IgD-negative memory B cell (primary cell): Measurements from ENCODE around the gene ALOX5AP. TPM values are rescaled to one million over a fixed set of nuclear protein-coding genes. Genes with fewer than 3 reads are reported as not detected.
"Not testable (repeated sequence)": the region's sequence is repeated elsewhere in the genome, so short reads cannot be mapped to it uniquely, and the experiment has no call there.

Experiments used
- H3K27ac Mint-ChIP-seq, 3 donors: one replicate each; pipeline ENCODE4 v1.8.0; 2020 to 2022; ENCODE audit warnings: mild to moderate bottlenecking in 3 of 3, mixed read lengths in 3 of 3, moderate library complexity in 1 of 3
- H3K27me3 Mint-ChIP-seq: one replicate; pipeline ENCODE4 v1.8.0; 2021; ENCODE audit warnings: mixed read lengths
- H3K36me3 Mint-ChIP-seq: one replicate; pipeline ENCODE4 v1.8.0; 2020; ENCODE audit warnings: mild to moderate bottlenecking, mixed read lengths
- H3K4me1 Mint-ChIP-seq, 3 donors: one replicate each; pipeline ENCODE4 v1.8.0; 2020 to 2022; ENCODE audit warnings: mixed read lengths in 3 of 3, mild to moderate bottlenecking in 1 of 3
- H3K4me3 Mint-ChIP-seq, 4 donors: one replicate each; pipeline ENCODE4 v1.8.0; 2020 to 2022; ENCODE audit warnings: mild to moderate bottlenecking in 4 of 4, mixed read lengths in 4 of 4, moderate library complexity in 3 of 4
- H3K9me3 Mint-ChIP-seq, 3 donors: one replicate each; pipeline ENCODE4 v1.8.0; 2020 to 2021; ENCODE audit warnings: mixed read lengths in 3 of 3, mild to moderate bottlenecking in 1 of 3
- polyA plus RNA-seq: library from polyadenylated mRNA; unstranded; fragments of 300-500 nt; fragmentation: Illumina TruSeq; gene quantifications from one replicate; pipeline ENCODE4 v1.2.3, GENCODE V29; 2021

The ALOX5AP gene
- polyA plus RNA-seq, 1 donor from 2014 or later, result 208 TPM

- peaks cover 53 to 71% (median 66%) of the 10 kb centered on the region in 3 donors for H3K4me1 Mint-ChIP-seq
- H3K27me3 Mint-ChIP-seq, result peaks cover 3% of the 10 kb centered on the region
- H3K9me3 Mint-ChIP-seq, result no peaks in the 10 kb centered on the region
- H3K27ac Mint-ChIP-seq, result peak overlapping the region in 1 of 3 donors; percentile 79
- H3K4me3 Mint-ChIP-seq, result peak overlapping the region in 3 of 4 donors; percentile 31 to 69 (median 49)
- no peaks in the 10 kb centered on the region for H3K36me3 Mint-ChIP-seq
Measured at GRCh38 chr13:30739237-30739528, 3.8 kb downstream of the ALOX5AP start.

GRCh38 chr13:30739761-30740642 lies 4.7 kb downstream of the ALOX5AP start:
- Mint-ChIP-seq H3K4me3 (peak overlapping the region; percentile 31 to 81 (median 62)), H3K36me3 (no peaks in the 10 kb centered on the region), H3K9me3 (no peaks in the 10 kb centered on the region), H3K4me1 (peaks cover 53 to 72% (median 62%) of the 10 kb centered on the region in 3 donors), H3K27me3 (peaks cover 3% of the 10 kb centered on the region), H3K27ac (peak overlapping the region in 2 of 3 donors; percentile 9 to 79)

- H3K4me1 Mint-ChIP-seq, result peaks cover 44 to 53% (median 50%) of the 10 kb centered on the region in 3 donors
- H3K36me3 Mint-ChIP-seq, result peaks cover 3% of the 10 kb centered on the region
- peak overlapping the region in 1 of 3 donors; percentile 82 for H3K27ac Mint-ChIP-seq
- H3K9me3 Mint-ChIP-seq, result no peaks in the 10 kb centered on the region
- peaks cover 3% of the 10 kb centered on the region for H3K27me3 Mint-ChIP-seq
- peak overlapping the region in 2 of 4 donors; percentile 4 to 24 for H3K4me3 Mint-ChIP-seq
Measured at GRCh38 chr13:30742901-30743300, 7.6 kb downstream of the ALOX5AP start.

- Mint-ChIP-seq H3K36me3 (peaks cover 3% of the 10 kb centered on the region), H3K27ac (peak overlapping the region in 2 of 3 donors; percentile 56 to 82), H3K9me3 (no peaks in the 10 kb centered on the region), H3K27me3 (peaks cover 3% of the 10 kb centered on the region), H3K4me3 (peak overlapping the region in 3 of 4 donors; percentile 4 to 85 (median 71)), H3K4me1 (peaks cover 38 to 47% (median 45%) of the 10 kb centered on the region in 3 donors)
Measured at GRCh38 chr13:30743319-30744055, 8.1 kb downstream of the ALOX5AP start.

GRCh38 chr13:30744056-30744680 lies 8.8 kb downstream of the ALOX5AP start:
- H3K9me3 Mint-ChIP-seq, result no peaks in the 10 kb centered on the region
- H3K4me1 Mint-ChIP-seq, result peaks cover 34 to 41% (median 40%) of the 10 kb centered on the region in 3 donors
- H3K27me3 Mint-ChIP-seq, result peaks cover 3% of the 10 kb centered on the region
- peak overlapping the region in 3 of 4 donors; percentile 7 to 85 (median 83) for H3K4me3 Mint-ChIP-seq
- H3K27ac Mint-ChIP-seq, result peak overlapping the region; percentile 12 to 82 (median 56)
- peaks cover 3% of the 10 kb centered on the region for H3K36me3 Mint-ChIP-seq

- H3K27me3 Mint-ChIP-seq, result peaks cover 3% of the 10 kb centered on the region
- peaks cover 31 to 41% (median 36%) of the 10 kb centered on the region in 3 donors for H3K4me1 Mint-ChIP-seq
- no peaks in the 10 kb centered on the region for H3K9me3 Mint-ChIP-seq
- H3K4me3 Mint-ChIP-seq, result peak overlapping the region in 1 of 4 donors; percentile 83
- H3K27ac Mint-ChIP-seq, result peak overlapping the region; percentile 12 to 82 (median 56)
- H3K36me3 Mint-ChIP-seq, result peaks cover 3% of the 10 kb centered on the region
Measured at GRCh38 chr13:30744681-30745077, 9.3 kb downstream of the ALOX5AP start.

GRCh38 chr13:30745906-30746686 lies 10.8 kb downstream of the ALOX5AP start:
- Mint-ChIP-seq H3K4me3 (no peak overlapping the region), H3K36me3 (peaks cover 3% of the 10 kb centered on the region), H3K4me1 (peaks cover 20 to 31% (median 26%) of the 10 kb centered on the region in 3 donors)

GRCh38 chr13:30746791-30747190 lies 11.4 kb downstream of the ALOX5AP start:
- Mint-ChIP-seq H3K27ac (peak overlapping the region in 1 of 3 donors; percentile 55), H3K4me3 (peak overlapping the region in 1 of 4 donors; percentile 5), H3K36me3 (peaks cover 3% of the 10 kb centered on the region), H3K9me3 (no peaks in the 10 kb centered on the region), H3K27me3 (peaks cover 3% of the 10 kb centered on the region), H3K4me1 (peaks cover 20 to 29% (median 26%) of the 10 kb centered on the region in 3 donors)

More at GRCh38 chr13:30745906-30746686, 10.8 kb downstream of the ALOX5AP start:
- Mint-ChIP-seq H3K9me3 (no peaks in the 10 kb centered on the region), H3K27ac (peak overlapping the region in 1 of 3 donors; percentile 55), H3K27me3 (peaks cover 3% of the 10 kb centered on the region)

GRCh38 chr13:30747845-30748244 lies 12.5 kb downstream of the ALOX5AP start:
- not testable (repeated sequence) for H3K4me3 Mint-ChIP-seq, H3K9me3 Mint-ChIP-seq, H3K27me3 Mint-ChIP-seq, H3K36me3 Mint-ChIP-seq, H3K27ac Mint-ChIP-seq
- H3K4me1 Mint-ChIP-seq, result peaks cover 20 to 28% (median 25%) of the 10 kb centered on the region in 3 donors

- Mint-ChIP-seq H3K4me3 (no peak overlapping the region), H3K27me3 (no peaks in the 10 kb centered on the region), H3K9me3 (no peaks in the 10 kb centered on the region), H3K36me3 (peaks cover 4% of the 10 kb centered on the region), H3K4me1 (peaks cover 12 to 20% (median 16%) of the 10 kb centered on the region in 3 donors), H3K27ac (no peak overlapping the region)
Measured at GRCh38 chr13:30748717-30749116, 13.4 kb downstream of the ALOX5AP start.

- Mint-ChIP-seq H3K9me3 (no peaks in the 10 kb centered on the region), H3K4me3 (no peak overlapping the region), H3K27ac (no peak overlapping the region), H3K27me3 (no peaks in the 10 kb centered on the region), H3K4me1 (peaks cover 5 to 10% (median 7%) of the 10 kb centered on the region in 3 donors), H3K36me3 (peaks cover 4% of the 10 kb centered on the region)
Measured at GRCh38 chr13:30750036-30750435, 14.7 kb downstream of the ALOX5AP start.

GRCh38 chr13:30751183-30751933 lies 16.0 kb downstream of the ALOX5AP start:
- peaks cover 2% of the 10 kb centered on the region for H3K36me3 Mint-ChIP-seq
- H3K9me3 Mint-ChIP-seq, result no peaks in the 10 kb centered on the region
- H3K27ac Mint-ChIP-seq, result no peak overlapping the region
- no peaks in the 10 kb centered on the region for H3K4me1 Mint-ChIP-seq
- no peak overlapping the region for H3K4me3 Mint-ChIP-seq
- H3K27me3 Mint-ChIP-seq, result no peaks in the 10 kb centered on the region

- no peak overlapping the region for H3K4me3 Mint-ChIP-seq
- peaks cover 1% of the 10 kb centered on the region for H3K36me3 Mint-ChIP-seq
- H3K4me1 Mint-ChIP-seq, result no peaks in the 10 kb centered on the region
- H3K9me3 Mint-ChIP-seq, result no peaks in the 10 kb centered on the region
- no peaks in the 10 kb centered on the region for H3K27me3 Mint-ChIP-seq
- H3K27ac Mint-ChIP-seq, result no peak overlapping the region
Measured at GRCh38 chr13:30752201-30752797, 17.0 kb downstream of the ALOX5AP start.
